Activated CD4-positive, alpha-beta T cell treated with anti-CD3 and anti-CD28 coated beads, Interleukin-2, amount 50 U/mL, for 24 hours (primary cell): ENCODE measurements around the gene EYS.

Experiments
- DNase-seq, 2 donors: peaks; one replicate each; pipeline ENCODE4 v3.0.0-alpha.2; 2020; ENCODE audit warnings: low read depth in 1 of 2, low spot score in 1 of 2

EYS gene

DNA sequence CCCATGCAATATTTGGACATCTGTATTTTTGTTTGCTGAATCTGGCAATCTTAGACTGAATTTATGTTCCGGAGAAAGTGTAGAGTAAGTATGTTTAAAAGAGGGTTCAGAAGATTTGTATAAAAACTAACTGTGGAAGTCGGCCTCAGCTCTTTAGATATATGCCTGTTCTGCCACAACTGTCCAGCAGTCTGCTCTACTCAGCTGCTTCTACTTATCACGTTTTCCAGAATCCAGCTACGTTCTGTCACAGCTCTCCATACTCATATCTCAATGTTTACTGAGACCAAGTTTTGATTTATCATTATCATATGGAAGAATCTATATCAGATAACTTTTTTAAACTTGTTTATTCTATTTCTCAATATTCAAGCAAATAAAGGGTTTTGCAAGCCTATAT lies 721.3 kb downstream of the EYS start:
- DNase-seq, result no peak

DNA sequence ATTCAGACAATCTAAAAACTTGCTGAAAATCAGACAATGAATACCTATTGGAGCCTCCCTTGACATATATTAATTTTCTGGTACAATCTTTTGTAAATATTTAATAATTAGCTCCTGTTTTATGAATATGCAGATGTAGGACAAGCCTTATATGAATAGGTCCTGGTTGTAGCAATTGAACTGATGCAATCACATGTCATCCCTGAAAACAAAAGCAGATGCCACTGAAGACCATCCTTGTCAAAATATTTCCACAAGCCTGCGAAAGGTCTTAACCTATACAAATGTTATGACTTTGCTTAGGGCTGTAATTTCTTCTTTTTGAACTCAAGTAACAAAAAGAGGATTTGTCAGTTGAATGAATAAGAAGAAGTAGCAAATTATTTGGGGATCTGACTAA lies 722.1 kb downstream of the EYS start:
- no peak for DNase-seq

- DNase-seq, result no peak
Measured at GRCh38 chr6:64983089-64983488, 723.9 kb downstream of the EYS start.

GRCh38 chr6:64973142-64973541 lies 733.9 kb downstream of the EYS start:
- DNase-seq, result no peak

DNA sequence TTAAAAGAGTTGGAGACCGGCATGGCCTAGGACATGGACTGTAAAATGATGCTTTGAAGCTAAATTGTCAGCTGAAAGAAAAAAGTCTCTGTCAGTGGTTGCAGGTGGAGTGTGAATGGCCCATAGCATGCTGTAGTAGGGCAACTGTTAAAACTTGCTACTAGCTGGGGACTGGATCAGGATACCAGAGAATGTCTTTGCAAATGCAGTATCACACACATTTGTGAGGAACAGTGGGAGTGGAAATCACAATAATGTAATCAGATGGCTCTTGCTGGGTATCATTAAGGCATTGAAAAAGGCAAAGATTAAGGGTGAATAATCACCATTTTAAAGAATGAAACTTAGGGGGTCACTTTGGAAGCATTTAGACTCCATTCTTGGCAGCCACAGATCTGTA lies 737.9 kb downstream of the EYS start:
- no peak for DNase-seq

DNA sequence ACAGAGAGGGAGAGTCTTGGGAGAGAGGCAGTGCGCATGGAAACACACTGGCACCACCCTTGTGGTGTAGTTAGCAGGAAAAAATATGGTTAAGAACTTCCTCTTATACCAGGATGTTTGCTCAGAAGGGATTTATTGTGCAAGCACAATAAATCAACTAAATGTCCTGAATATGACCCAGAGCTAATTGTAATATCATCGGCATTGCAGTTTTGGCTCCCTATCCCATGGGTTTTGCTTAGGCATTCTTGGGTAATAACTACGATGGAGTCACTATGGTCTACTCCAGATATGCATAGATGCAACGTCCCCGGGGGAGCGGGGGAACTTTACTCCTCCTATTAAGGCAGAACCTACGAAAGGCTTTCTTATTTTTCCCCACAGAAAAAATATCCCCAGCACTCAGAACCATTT lies 751.6 kb downstream of the EYS start:
- DNase-seq, result no peak

- no peak for DNase-seq
Measured at GRCh38 chr6:64949257-64949656, 757.8 kb downstream of the EYS start.

GRCh38 chr6:64948261-64948660 lies 758.8 kb downstream of the EYS start:
- no peak for DNase-seq

DNA sequence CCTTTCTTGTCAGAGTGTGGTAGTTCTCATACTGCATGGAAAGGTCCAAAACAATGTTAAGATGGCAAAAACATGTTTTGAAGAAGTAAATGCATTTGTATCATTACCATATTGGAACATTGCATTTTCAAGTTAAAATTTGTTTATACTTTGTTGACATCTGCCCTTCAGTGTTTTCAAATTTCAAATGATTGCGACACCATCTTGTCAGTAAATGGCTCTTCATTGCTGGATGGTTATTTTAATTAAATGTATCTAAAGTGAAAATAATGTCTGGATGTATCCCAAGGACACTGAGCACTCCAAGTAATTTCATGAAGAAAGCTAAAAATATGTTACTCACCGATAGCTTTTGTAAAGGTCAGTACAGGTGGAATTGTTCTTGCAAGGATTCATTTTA lies 761.6 kb downstream of the EYS start:
- DNase-seq, result no peak

- no peak for DNase-seq
Measured at GRCh38 chr6:64932486-64932885, 774.5 kb downstream of the EYS start.

DNA sequence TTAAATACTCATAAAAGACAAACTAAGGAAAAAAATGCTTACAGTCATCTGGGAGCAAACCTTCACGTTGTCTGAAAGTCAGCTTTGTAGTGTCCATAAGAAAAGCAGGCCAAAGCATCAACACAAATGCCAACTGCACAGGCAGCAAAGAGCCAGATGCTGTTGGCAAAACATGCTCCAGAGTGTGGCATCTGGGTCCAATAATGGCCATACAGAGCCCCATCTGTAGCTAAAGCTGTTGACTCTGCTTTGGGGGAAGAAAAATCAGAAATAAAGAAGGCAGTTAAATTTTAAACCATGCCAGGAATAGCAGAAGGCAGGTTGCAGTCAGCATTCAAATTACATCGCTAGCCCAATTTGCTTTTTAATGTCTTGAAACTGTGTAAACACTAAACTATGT lies 776.3 kb downstream of the EYS start:
- DNase-seq, result no peak

DNA sequence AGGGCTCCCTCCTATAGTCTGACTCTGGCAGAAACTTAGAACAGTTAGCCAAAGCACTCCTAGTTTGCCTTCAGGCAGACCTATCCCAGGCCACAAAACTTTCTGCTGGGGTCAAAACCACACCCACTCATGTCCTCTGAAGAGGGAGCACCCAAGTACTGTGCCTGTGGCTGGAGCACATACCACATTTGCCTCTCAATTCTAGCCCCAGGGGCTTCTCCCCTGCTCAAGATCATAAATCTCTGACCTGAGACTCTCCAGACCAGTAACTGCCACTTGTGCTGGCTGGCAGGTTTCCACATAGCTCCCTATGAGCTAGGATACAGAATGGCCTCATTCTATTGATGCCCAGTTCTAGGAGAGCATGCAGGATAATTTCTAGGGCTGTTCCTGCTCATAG lies 781.0 kb downstream of the EYS start:
- no peak for DNase-seq

DNA sequence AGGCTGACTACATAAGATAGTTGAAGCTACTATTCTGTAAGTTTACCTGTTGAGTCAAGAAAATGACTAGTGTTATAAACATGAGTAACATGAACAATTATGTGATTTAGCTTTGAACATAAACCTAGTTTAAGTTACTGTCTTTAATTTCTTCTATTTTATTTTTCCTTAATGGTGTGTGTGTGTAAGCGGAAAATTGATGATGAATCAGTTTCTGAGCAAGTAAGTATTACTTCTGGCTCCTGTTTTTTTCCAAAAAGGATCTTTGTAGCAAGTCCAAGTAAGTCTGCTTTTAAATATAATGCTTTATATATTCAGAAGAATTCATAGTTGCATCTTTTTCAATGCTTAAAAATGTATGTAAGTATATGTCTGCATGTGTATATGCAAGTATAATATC lies 786.8 kb downstream of the EYS start:
- DNase-seq, result no peak

GRCh38 chr6:64914124-64914523 lies 792.9 kb downstream of the EYS start:
- no peak for DNase-seq

- no peak for DNase-seq
Measured at GRCh38 chr6:64912966-64913365, 794.1 kb downstream of the EYS start.

GRCh38 chr6:64908104-64908503 lies 798.9 kb downstream of the EYS start:
- no peak for DNase-seq

DNA sequence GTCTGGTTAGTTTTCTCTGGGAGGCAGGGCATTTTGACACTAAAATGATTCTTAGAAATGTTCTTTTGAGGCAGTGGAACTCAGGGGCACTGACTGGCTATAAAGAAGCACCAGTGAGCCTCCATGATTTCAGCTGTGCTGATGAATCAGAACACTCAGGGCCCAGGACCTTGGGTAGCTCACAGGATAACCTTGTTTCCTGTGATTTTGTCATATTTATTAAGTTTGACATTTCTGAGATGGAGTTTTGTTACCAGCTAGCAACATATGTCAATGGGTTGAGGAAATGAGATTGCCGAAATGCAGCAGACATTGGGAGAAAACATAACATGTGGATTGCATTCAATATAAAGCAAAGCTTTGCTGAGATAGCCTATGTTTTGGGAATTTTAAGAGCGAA lies 802.4 kb downstream of the EYS start:
- DNase-seq, result no peak

- DNase-seq, result no peak
Measured at GRCh38 chr6:64902596-64902995, 804.4 kb downstream of the EYS start.

- no peak for DNase-seq
Measured at GRCh38 chr6:64896939-64897338, 810.1 kb downstream of the EYS start.

DNA sequence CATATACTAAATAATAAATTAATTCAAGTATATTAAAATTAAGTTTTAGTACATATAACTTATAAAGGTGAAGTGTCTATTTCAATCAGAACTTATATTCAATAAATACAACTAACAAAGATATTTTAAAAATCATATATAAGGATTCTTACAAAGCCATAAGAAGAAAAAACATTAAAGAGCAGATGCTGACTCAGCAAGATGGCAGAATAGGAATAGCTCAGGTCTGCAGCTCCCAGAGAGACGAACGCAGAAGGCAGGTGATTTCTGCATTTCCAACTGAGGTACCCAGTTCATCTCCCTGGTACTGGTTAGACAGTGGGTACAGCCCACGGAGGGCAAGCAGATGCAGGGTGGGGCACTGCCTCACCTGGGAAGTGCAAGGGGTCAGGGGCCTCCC lies 811.1 kb downstream of the EYS start:
- DNase-seq, result no peak

DNA sequence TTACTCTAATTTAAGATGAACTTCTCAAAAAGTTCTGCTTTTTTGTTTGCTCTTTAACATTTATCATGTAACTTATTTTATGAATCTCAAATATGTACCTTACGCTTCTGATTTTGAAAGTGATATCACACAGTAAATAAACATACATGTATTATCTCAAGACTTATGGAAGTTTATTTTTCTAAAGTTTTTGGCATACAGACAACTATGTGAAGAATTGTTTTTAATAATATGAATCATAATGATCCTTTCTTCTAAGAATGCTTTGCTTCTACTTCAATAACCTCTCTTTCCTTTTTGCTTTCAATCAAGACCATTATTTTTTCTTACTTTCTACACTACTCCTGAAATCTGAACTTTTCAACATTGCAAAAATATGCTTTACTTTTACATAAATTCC lies 816.4 kb downstream of the EYS start:
- DNase-seq, result no peak

- DNase-seq, result no peak
Measured at GRCh38 chr6:64889144-64889543, 817.9 kb downstream of the EYS start.

GRCh38 chr6:64874776-64875175 lies 832.2 kb downstream of the EYS start:
- no peak for DNase-seq

- no peak for DNase-seq
Measured at GRCh38 chr6:64872633-64873032, 834.4 kb downstream of the EYS start.
